CD4-positive, alpha-beta T cell treated with Interleukin-4 for 1 hour (primary cell): ENCODE results near the gene EXOC6.

ENCODE experiments used
- DNase-seq, 2 donors: peaks; one replicate each; pipeline ENCODE4 v3.0.0-alpha.2; 2020 to 2022

Gene EXOC6

DNA sequence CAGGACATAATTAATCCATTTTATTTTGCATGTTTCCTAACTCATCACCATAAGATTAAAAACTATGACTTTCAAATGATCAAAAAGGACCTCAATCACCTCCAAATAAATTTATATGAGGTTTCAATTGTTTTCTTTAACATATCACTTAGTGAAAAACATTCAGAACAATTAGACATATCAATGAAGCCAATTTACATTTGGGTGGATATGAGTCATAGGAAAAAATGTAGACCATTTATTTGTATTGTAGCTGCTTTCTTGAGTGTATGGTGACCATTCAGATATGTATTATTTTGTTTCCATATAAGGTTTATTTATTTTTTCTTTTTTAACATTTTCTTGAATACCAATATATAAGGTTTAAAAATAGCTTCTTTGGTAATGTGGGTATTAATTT lies 13.3 kb upstream of the EXOC6 start:
- no peak for DNase-seq

DNA sequence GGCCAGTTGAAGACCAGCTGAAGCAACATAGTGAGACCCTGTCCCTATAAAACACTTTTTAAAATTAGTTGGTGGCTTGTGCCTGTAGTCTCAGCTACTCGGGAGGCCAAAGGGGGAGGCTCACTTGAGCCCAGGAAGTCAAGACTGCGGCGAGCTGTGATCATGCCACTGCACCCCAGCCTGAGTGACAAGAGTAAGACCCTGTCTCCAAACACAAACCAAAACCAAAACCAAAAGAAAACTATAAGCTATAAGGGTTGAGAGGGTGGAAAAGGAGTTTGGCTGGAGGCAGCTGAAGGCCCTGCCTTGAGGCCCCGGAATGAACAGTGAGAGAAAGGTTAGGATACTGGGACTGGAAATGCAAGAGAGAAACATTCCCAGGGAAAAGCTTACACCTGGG lies 10.9 kb upstream of the EXOC6 start:
- no peak for DNase-seq

DNA sequence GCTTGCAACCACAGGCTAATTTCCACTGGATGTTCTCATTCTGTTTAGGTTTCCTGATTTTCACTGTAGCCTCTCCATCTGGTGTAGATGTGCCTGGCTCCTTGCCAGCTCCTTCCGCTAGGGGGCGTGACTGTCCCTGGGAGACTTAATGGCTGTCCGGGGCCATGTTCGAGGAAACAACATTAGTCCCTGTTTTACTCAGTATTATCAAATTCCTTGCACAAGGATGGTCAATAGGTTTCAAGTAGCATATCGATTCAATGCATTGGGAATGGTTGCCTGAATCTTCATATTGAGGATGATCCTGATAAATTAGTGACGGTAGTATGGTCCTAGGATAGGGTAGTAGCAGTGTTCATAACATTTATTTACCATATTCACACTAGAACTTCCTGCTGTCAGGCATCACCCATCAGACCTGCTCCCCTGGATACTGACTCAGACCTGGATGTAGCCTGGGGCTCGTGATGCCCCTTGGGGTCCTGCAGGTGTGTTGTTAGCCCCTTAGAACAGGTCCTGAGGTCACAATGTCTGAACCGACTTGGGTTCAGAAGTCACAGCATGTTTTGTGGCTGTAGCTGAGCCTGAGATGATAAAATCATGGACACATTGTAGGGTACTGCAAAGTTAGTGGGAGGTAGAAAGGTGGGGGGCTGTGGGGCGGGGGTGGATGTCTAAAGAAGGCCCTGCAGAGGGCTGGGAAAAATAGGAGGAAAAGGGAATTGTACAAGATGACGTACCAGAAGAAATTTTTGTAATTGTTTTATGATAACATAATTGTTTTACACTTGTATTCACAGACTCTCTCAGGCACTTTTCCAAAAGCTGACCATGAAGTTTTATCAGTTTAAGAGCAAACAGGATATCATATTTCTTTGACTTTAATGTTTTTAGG lies 8.9 kb upstream of the EXOC6 start:
- DNase-seq = peak; percentile 37 to 43

DNA sequence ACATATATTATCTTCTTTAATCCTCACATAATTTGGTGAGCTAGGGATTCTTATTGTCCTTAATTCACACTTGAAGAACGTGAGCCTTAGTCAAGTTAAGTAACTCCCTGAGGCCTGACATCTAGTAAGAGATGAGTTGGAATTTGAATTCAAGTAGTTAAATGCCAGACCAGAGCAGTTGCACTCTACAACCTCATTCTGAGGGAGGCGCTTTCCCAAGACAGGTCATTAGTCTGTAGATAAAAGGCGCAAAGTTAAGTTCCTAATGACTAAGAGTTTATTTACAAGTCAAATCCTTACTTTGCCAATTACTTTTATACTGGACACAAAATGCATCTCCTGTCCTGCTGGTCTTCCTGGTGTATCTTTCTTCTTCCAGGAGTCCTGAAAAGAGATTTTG lies 3.6 kb upstream of the EXOC6 start:
- DNase-seq = no peak

DNA sequence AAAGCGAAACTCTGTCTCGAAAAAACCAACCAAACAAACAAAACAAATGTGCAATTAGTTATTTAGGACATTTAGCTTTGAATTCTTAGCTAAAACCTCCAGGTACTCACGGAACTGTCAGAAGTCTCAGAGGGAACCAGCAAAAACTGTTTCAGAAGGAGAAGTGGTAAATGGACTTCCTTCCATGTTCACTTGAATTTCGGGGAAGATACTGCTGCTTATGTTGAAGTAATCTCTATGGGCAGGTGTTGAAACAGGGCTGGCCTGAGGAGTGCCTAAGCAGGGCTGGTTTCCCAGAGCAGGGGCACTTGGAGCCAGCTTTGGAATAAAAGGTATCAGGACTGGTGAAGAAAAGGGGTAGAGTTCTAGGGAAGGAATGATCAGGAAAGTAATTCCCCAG lies 2.4 kb upstream of the EXOC6 start:
- peak in 1 of 2 donors; percentile 9 for DNase-seq

DNA sequence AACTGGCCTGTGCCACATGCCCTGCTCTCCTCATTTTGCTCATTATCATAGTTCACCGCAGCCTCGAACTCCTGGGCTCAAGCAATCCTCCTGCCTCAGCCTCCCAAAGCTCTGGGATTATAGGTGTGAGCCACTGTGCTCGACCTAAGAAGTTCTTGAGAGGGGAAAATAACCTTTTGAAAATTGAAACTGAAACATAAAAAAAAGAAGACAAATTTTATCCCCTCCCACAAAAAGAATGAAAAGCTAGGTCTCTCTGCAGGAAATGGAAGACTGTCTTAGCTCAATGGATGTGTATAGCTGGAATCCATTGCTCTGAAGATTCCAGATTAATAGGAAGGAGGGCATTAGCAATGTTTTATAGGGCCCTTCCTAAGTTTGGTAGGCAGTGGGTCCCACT lies 2.0 kb upstream of the EXOC6 start:
- DNase-seq = no peak

DNA sequence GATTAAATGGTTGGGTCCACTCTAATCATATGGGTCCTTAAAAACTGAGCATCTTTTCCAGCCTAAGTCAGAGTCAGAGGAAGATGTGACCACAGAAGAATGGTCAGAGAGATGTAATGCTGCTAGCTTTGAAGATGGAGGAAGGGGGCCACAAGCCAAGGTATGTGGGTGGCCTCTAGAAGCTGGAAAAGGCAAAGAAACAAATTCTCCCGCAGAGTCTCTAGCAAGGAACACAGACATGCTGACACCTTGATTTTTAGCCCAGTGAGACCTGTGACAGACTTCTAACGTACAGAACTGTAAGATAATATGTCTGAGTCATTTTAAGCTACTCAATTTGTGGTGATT lies 1.5 kb upstream of the EXOC6 start:
- no peak for DNase-seq

DNA sequence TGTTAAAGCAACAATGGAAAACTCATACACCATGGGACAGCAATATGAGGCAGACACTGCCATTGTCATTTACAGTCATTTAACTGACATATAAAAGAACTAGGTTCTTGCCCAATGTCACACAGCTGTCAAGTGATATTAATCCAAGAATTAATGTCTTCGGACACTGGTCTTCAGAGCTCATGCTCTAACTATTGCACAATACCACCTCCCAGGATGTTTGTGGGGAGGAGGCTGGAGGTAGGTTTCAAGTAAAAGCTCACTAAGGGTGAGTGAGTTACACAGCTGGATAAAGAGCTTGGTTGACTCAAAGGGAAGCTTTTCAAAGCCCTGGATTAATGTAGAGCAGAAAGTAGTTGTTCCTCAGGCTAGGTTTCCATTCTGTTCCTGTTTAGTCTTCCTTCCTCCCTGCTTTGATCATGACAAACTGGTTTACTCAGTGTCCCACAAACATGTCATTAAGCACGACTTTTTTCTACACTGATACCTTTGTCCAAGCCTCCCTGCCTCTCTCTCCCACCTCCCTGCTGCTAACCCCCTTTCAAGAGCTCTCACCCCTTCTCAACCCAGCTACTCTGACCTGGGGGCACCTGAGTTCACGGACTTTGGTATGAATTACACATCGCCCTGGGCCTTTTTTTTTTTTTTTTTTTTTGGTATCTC lies 987 bp upstream of the EXOC6 start:
- DNase-seq = no peak

DNA sequence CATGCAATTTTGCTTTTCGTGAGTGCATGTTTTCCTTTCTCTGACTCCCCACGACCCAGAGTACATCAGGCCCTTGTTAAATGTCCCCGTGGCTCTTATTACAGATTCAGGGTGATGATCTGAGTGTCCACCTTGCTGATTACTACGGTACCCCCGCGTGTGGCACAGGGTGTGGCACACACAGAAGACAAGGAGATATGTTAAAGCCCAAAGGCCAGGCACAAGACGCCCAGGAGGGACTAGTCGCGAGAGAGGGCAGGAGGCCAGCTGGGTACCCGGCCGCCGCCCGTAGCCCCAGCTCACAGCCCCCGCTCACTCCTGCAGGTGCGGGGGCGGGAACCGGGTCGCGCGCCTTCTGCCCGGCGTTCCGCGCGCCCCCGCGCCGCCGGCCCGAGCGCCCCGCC lies 281 bp upstream of the EXOC6 start:
- no peak for DNase-seq

DNA sequence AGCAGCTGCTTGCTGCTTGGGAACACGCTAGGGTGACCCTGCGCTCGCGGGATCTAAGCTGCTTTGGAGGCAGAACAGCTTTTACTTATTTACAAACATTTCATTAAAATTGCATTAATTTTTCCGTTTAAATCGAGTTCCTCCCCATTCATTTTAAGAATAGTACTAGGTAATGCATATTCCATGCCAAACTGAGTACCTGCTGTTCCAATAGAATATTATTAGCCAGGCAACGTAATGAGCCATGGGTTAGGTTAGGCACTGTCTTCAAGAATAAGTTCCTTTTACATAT lies 860 bp downstream of the EXOC6 start:
- DNase-seq = no peak

DNA sequence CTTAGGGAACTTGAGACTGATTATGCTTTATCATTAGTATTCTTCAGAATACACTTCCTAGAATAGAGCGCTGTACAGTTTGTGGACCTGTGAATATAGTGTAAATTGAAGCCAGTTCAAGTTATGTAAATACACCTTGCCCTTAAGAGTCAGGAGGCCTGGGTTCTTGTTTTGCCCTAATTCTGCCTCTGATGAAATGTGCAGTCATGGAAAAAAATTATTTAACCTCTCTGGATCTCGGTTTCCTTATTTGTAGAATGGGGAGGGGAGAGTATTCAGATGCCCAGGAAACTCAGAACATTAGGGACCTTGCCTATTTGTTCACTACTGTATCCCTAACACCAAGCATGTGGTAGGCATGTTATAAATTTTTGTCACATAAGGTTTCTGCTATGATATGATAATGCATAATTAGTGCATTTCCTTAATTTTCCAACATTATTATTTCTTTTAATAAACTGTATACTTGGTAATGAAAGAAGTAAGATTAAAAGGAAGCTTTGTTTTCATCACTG lies 1.3 kb downstream of the EXOC6 start:
- no peak for DNase-seq

DNA sequence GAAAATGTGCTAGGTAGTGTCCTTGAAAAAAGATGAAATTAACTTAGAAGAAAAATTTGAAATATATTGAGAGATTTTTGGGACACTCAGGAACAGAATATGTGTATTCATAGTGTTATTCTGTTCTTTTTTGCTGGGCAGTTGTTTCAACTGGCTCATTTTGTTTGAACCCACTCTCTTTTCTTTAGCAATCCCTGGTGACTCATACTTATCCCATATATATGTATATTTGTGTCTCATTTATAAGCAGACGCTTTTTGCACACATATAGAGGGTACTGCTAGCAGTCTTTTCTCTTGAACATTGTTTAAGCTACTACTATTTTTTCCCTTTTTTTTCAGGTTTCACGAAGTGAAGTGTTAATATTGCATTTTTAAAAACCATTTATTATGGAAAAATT lies 1.9 kb downstream of the EXOC6 start:
- DNase-seq = no peak

DNA sequence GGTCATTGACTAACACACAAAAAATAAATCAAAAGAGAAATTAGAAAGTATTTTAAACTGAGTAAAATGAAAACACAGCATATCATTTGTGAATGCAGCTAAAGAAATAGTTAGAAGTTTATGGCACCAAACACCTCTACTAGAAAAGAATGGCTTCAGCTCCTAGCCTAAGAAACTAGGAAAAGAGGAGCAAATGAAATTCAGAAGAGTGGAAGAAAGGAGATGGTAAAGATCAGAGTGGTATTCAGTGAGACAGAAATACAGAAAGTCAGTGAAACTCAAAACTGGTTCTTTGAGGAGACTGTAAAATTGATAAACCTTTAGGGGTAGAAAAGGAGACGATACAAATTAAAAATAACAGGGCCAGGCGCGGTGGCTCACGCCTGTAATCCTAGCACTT lies 2.7 kb downstream of the EXOC6 start:
- DNase-seq = no peak

DNA sequence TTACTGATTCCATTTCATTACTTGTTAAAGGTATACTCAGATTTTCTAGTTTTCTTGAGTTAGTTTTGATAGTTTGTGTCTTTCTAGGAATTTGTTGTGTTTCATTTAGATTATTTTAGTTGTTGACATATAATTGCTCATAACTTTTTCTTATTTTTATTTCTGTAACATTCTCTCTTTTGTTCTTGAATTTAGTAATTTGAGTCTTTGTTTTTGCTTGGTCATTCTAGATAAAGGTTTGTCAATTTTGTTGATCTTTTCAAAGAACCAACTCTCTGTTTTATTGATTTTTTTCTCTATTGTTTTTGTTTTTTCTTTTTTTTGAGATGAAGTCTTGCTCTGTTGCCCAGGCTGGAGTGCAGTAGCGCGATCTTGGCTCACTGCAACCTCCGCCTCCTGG lies 7.2 kb downstream of the EXOC6 start:
- no peak for DNase-seq

DNA sequence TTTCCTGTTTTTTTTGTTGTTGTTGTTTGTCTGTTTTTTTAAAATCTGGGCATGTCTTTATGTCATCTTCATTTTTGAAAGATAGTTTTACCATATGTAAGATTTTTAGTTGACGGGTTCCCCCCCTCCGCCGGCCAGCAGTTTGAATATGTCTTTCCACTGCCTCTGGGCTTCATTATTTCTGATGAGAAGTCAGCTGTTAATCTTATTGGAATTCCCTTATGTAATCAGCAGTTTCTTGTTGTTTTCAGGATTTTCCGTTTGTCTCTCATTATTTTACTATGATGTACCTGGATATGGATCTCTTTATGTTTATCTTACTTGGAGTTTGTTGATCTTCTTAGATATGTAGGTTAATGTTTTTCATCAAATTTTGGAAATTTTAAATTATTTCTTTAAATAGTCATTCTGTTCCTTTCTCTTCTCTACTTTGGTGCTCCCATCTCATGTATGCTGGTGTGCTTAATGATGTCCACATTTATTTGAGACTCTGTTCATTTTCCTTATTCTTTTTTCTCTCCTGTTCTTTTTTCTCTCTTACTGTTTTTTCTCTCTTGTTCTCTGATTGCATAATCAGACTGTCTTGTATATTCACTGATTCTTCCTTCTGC lies 9.7 kb downstream of the EXOC6 start:
- DNase-seq = no peak

DNA sequence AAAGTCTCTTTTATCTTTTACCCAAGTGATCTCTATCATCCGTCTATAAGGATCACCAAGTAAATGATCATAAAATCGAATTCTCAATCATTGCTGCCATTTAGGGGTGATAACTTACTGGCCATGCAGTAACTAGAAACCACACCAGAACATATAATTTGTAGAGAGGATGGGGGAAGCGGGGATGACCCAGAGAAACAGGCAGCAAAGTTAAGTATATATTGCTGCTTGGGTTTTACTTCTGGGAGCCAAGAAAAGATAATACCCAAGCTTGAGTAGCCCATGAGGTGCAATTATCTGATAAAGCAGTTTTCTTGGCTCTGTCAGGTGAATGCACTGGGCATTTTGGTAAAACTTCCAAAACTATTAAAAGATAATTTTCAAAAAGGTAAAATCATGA lies 18.9 kb downstream of the EXOC6 start:
- no peak for DNase-seq

DNA sequence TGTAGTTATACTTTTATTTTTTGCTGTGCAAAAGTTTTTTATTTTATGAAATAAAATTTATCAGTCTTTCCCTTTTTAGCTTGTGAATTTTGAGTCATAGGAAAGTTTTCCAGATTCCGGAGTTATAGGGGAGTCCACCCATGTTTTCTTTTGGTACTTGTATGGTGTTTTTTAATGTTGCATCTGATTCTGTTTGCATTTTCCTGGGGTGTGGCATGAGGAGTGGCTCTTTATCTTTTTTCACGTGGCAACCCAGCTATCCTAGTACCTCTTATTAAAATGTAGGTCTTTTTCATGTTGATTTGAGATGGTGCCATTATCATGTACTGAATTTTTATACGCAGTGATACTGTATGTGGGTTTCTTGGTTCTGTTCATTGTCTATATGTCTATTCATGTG lies 19.7 kb downstream of the EXOC6 start:
- DNase-seq = no peak

DNA sequence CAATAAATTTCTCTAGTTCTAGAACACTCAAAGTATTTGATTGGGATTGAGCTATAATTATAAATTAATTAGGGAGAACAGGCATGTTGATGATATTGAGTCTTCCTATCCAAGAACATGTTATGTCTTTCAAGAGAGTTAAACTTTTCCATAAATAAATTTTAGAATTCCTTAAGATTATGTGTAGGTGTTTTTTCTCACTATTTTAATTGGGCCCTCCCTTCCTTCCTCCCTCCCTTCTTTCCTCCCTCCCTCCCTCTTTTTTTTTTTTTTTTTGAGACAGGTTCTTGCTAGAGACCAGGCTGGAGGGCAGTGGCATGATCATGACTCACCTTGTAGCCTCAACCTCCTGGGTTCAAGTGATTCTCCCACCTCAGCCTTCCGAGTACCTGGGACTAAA lies 20.2 kb downstream of the EXOC6 start:
- no peak for DNase-seq

DNA sequence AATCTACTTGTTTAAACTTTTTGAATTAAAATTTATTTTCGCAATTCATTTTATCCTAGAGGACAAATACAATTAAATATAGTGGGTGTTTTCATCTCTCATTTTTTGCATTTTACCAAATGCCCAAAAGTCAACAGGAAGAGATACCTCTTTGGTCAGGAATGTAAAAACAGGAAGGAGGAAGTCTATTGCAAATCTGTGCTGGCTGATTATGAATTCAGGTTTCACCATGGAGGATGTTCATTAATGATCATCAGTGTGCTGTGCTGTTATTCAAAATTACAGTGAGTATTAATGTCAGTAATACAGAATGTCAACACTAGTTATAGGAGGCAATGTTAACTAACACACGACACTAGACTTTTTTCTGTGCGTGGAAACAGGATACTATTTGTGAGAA lies 24.7 kb downstream of the EXOC6 start:
- no peak for DNase-seq

DNA sequence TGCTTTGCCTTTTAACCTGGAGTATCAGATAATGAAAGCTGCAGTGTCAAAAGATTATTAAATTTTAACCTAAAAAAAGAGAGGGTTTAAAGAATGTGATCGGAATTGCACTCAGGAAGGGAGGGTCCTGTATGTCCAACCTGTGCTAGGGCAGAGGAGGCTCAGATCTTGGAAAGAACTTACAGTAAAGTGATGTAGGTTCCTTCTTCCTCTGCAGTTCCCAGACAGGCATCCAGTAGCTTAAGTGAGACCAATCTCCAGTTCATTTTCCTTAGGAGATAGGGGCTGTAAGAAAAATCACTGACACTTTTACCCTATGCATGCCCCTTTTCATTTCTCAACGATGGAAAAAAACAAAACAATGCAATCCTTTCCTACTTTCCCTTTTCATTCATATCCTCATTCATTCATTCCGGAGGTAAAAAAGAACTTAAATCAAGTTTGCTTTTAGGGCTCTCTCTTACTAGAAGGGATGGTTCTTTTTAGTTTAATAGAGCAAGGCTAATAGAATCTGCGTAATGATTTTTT lies 28.3 kb downstream of the EXOC6 start:
- no peak for DNase-seq

DNA sequence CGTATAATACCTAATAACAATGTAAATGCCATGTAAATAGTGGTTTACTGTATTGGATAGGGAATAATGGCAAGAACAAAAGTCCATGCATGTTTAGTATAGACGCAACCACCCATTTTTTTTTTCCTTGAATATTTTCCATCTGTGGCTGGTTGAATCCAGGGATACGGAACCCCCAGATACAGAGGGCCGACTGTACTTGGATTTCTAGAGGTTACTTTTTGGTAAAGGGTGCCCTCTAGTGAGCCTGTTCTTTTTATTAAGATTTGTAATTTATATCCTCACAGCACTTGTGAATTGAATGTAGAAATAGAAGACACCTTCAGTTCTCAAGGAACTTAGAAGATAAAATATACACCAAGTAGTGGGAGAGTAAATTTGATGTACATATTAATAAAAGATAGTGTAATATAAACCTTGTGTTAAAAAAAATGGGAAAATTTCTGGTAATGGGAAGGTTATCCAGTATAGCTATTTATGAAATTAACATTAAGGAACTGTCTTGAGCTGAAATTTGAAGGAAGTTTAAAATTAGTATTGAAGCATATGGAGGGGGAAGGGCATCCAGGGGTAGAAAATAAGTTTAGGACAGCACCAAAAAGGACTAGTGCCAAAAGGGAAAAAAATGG lies 32.0 kb downstream of the EXOC6 start:
- peak; percentile 12 to 57 for DNase-seq

DNA sequence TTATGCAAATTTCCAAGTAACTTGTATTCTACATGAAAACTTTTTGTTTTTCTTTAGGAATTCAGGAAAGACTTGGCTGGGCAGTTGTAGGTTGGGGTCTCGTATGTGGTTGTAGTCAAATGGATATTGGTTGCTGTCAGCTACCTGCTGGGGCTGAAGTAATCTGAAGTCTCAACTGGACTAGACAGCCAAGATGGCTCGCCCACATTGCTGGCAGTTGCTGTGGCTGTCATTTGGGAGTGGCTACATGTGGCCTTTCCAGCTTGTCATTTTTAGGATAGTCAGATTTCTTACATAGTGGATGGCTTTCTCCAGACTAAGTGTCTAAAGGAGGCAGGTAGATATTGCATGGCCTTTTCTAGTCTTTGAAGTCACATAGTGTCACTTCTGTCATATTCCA lies 32.6 kb downstream of the EXOC6 start:
- no peak for DNase-seq

DNA sequence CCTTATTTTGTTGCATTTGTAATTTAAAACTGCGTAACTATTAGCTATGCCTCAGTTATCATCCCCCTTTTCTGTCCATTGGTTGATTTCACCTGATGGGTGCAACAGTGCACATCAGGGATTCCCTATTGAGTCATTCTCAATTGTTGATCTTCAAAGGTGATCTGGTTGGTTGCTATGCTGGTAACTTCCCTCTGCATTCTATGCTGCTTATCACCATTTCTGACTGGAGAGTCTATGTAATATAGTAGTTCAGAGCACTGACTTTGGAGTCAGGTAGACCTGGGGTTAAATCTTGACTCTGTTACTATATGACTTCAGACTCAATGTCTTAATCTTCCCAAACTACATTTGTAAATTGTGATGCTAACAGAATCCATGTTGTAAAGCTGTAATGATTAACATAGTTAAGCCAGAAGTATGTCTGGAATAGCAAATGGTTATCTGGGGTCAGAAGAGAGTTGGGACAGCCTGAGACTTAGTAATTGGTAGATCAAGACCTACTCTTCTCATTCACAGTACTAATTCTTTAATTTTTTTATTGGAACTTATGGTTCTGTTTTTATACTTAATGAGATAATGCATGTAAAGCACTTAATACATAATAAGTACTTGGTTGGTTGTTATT lies 38.1 kb downstream of the EXOC6 start:
- no peak for DNase-seq
